ENCODE measurements around the gene ASXL3. TPM values are rescaled to one million over a fixed set of nuclear protein-coding genes. Genes with fewer than 3 reads are reported as not detected.

Gene ASXL3
- total and polyA plus RNA-seq, 2 experiments from 2014 or later, result 6.1 to 10.0 TPM

GRCh38 chr18:33594799-33595198, 16.8 kb downstream of the ASXL3 start:
- Histone ChIP-seq H3K27ac (no peak overlapping the region), H3K27me3 (no peaks in the 10 kb centered on the region), H3K4me1 (ENCODE audit: low read depth) (no peaks in the 10 kb centered on the region), H3K9me3 (ENCODE audit: low read depth) (no peaks in the 10 kb centered on the region), H3K36me3 (no peaks in the 10 kb centered on the region), H3K4me3 (no peak overlapping the region)
- TF ChIP-seq, protein P1, sequence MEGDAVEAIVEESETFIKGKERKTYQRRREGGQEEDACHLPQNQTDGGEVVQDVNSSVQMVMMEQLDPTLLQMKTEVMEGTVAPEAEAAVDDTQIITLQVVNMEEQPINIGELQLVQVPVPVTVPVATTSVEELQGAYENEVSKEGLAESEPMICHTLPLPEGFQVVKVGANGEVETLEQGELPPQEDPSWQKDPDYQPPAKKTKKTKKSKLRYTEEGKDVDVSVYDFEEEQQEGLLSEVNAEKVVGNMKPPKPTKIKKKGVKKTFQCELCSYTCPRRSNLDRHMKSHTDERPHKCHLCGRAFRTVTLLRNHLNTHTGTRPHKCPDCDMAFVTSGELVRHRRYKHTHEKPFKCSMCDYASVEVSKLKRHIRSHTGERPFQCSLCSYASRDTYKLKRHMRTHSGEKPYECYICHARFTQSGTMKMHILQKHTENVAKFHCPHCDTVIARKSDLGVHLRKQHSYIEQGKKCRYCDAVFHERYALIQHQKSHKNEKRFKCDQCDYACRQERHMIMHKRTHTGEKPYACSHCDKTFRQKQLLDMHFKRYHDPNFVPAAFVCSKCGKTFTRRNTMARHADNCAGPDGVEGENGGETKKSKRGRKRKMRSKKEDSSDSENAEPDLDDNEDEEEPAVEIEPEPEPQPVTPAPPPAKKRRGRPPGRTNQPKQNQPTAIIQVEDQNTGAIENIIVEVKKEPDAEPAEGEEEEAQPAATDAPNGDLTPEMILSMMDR (IDR thresholded peaks at IDR 0.05; ENCODE audit: low read depth, low read length), result no peak
- DNase-seq (ENCODE audit: low read depth in 1 of 2, low spot score in 1 of 2), result no peak

DNA sequence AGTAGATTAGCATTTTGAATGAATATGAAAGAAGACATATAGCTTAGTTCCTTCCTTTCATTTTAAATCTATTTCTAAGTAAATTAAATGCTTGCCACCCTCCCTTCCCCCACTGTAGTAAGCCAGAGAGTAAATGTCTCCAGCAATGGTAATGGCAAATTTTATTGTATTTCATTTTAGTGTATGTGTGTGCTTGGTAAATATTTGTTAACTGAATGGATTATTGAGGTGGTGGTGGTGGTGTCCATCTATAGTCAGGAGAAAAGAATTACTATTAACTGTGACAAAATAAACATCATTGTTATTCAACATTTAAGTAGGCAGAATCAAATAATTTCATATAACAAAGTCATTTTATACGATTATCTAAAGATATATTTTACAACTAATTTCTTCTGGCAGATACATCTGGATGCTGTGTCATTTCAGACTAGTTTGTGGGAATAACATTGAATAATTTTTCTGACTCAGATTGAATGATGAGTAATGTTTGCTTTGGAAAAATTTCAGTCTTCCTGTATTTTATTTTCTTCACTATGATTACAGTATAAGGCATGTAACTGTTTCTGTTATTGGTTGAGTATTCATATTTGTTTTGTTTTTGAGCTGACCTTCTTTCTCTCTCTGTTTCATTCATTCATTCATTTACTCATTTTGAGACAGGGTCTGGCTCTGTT, 18.3 kb downstream of the ASXL3 start:
- H3K27ac ChIP-seq, result no peak overlapping the region
- no peaks in the 10 kb centered on the region for H3K9me3 ChIP-seq (ENCODE audit: low read depth)
- H3K4me1 ChIP-seq (ENCODE audit: low read depth), result no peaks in the 10 kb centered on the region
- DNase-seq (ENCODE audit: low read depth in 1 of 2, low spot score in 1 of 2), result peak in 1 of 2 donors; percentile 14
- TF ChIP-seq, protein P1 (IDR thresholded peaks at IDR 0.05; ENCODE audit: low read depth, low read length), result no peak
- H3K27me3 ChIP-seq, result no peaks in the 10 kb centered on the region
- H3K36me3 ChIP-seq, result no peaks in the 10 kb centered on the region
- H3K4me3 ChIP-seq, result no peak overlapping the region

DNA sequence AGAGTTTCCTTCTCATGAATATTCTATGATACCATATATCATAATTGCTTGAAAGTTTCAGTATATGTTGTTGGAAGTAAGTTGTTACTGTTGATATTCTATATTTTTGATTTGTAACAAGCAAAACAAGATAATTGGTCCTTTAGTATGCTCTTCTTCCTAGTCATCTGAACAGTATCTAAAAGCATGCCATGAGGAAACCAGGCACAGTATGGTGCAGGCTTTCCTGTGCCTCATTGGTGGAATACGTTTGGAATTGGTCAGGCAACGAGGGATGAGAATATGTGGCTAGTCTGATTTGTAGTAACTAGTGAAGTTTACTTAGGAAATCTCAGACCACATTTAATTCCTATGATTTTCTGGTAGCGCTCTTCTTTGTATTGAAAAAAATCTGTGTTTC, 22.8 kb downstream of the ASXL3 start:
- no peak for DNase-seq (ENCODE audit: low read depth in 1 of 2, low spot score in 1 of 2)

GRCh38 chr18:33603454-33603853, 25.4 kb downstream of the ASXL3 start:
- Histone ChIP-seq H3K9me3 (ENCODE audit: low read depth) (no peaks in the 10 kb centered on the region), H3K27me3 (no peaks in the 10 kb centered on the region), H3K4me1 (ENCODE audit: low read depth) (no peaks in the 10 kb centered on the region), H3K4me3 (no peak overlapping the region), H3K36me3 (peaks cover 5% of the 10 kb centered on the region), H3K27ac (no peak overlapping the region)
- DNase-seq (ENCODE audit: low read depth in 1 of 2, low spot score in 1 of 2), result no peak
- TF ChIP-seq, protein P1 (IDR thresholded peaks at IDR 0.05; ENCODE audit: low read depth, low read length), result no peak

More for the DNA sequence above, 22.8 kb downstream of the ASXL3 start:
- H3K27ac ChIP-seq, result no peak overlapping the region
- no peaks in the 10 kb centered on the region for H3K27me3 ChIP-seq
- H3K9me3 ChIP-seq (ENCODE audit: low read depth), result no peaks in the 10 kb centered on the region
- TF ChIP-seq, protein P1 (IDR thresholded peaks at IDR 0.05; ENCODE audit: low read depth, low read length), result no peak
- H3K36me3 ChIP-seq, result no peaks in the 10 kb centered on the region
- no peak overlapping the region for H3K4me3 ChIP-seq
- no peaks in the 10 kb centered on the region for H3K4me1 ChIP-seq (ENCODE audit: low read depth)

DNA sequence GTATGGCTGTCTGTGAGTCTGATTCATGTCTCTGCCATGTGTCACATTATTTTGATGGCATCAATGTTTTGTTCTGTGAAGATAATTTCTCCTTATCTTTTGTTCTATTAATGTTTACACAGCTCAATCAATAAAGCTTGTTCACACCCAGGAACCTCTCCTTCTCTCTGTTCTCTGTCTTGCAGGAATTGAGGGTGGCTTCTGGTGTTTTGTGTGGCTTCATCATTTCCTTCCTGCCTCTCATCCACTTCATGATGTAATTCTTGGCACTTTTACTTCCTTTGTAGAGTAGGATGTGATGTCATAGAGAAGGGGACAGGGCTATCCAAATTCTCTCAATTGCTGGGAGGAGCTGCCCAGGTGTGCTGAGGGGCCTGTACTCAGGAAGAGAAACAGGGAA, 27.2 kb downstream of the ASXL3 start:
- TF ChIP-seq, protein P1 (IDR thresholded peaks at IDR 0.05; ENCODE audit: low read depth, low read length), result no peak
- Histone ChIP-seq H3K27ac (no peak overlapping the region), H3K4me1 (ENCODE audit: low read depth) (no peaks in the 10 kb centered on the region), H3K36me3 (peaks cover 5% of the 10 kb centered on the region), H3K9me3 (ENCODE audit: low read depth) (no peaks in the 10 kb centered on the region), H3K27me3 (no peaks in the 10 kb centered on the region), H3K4me3 (no peak overlapping the region)
- no peak for DNase-seq (ENCODE audit: low read depth in 1 of 2, low spot score in 1 of 2)
